ENCODE results near the gene FAM76A. TPM values are rescaled to one million over a fixed set of nuclear protein-coding genes. Genes with fewer than 3 reads are reported as not detected.
"Not testable (repeated sequence)": the region's sequence is repeated elsewhere in the genome, so short reads cannot be mapped to it uniquely, and the experiment has no call there.

The FAM76A gene
- total RNA-seq, 1 experiment from 2014 or later, result 9.6 TPM

GRCh38 chr1:27681580-27681979 lies 44.2 kb upstream of the FAM76A start:
- POLR2A ChIA-PET; H3K4me2 ChIP-seq (ENCODE audit: low read length); H3K27ac ChIP-seq (ENCODE audit: low read depth, low read length); H3K4me3 ChIP-seq (replicated peaks in 1 of 2; ENCODE audit: low read depth in 1 of 2, low read length in 2 of 2); DNase-seq (ENCODE audit: low read depth, low spot score); H4K20me1 ChIP-seq (ENCODE audit: insufficient read depth); H3K79me2 ChIP-seq (ENCODE audit: insufficient read depth, low read length); intact Hi-C loops (cut with micrococcal nuclease); H3K9me3 ChIP-seq (ENCODE audit: control insufficient read depth in 1 of 2, insufficient read depth in 1 of 2, low read depth in 1 of 2, low read length in 2 of 2); H3K27me3 ChIP-seq (ENCODE audit: insufficient read depth, low read length); ATAC-seq; BruUV-seq (replicated peaks); H3K4me1 ChIP-seq (ENCODE audit: control insufficient read depth in 1 of 2, insufficient read depth in 2 of 2, low read length in 2 of 2); CTCF ChIA-PET; H2AFZ ChIP-seq (ENCODE audit: low read depth, low read length, poor library complexity, severe bottlenecking); H3K9me2 ChIP-seq (ENCODE audit: insufficient read depth); H3K36me3 ChIP-seq (ENCODE audit: control insufficient read depth in 1 of 2, insufficient read depth in 2 of 2, low read length in 2 of 2); RAD21 ChIA-PET (ENCODE audit: low non-redundant PET in 1 of 2, low total read pairs in 2 of 2, uncharacterized antibody in 2 of 2, unreplicated experiment in 2 of 2); H3K9ac ChIP-seq (ENCODE audit: low read length): not testable (repeated sequence)

GRCh38 chr1:27682351-27682944 lies 43.3 kb upstream of the FAM76A start:
- Histone ChIP-seq H3K4me1 (ENCODE audit: control insufficient read depth in 1 of 2, insufficient read depth in 2 of 2, low read length in 2 of 2) (peaks cover 7 to 14% of the 10 kb centered on the region in 2 experiments; a peak in 3 of 4 replicates), H3K27me3 (ENCODE audit: insufficient read depth, low read length) (no peaks in the 10 kb centered on the region), H3K4me3 (replicated peaks in 1 of 2; ENCODE audit: low read depth in 1 of 2, low read length in 2 of 2) (no peak overlapping the region), H3K27ac (ENCODE audit: low read depth, low read length) (no peak overlapping the region), H3K4me2 (ENCODE audit: low read length) (no peak overlapping the region), H3K79me2 (ENCODE audit: insufficient read depth, low read length) (no peaks in the 10 kb centered on the region), H3K9ac (ENCODE audit: low read length) (no peak overlapping the region), H3K36me3 (ENCODE audit: control insufficient read depth in 1 of 2, insufficient read depth in 2 of 2, low read length in 2 of 2) (no peaks in the 10 kb centered on the region), H3K9me2 (ENCODE audit: insufficient read depth) (no peaks in the 10 kb centered on the region), H2AFZ (ENCODE audit: low read depth, low read length, poor library complexity, severe bottlenecking) (no peak overlapping the region), H3K9me3 (ENCODE audit: control insufficient read depth in 1 of 2, insufficient read depth in 1 of 2, low read depth in 1 of 2, low read length in 2 of 2) (peaks cover 4 to 5% of the 10 kb centered on the region in 2 experiments; a peak in 2 of 4 replicates), H4K20me1 (ENCODE audit: insufficient read depth) (no peaks in the 10 kb centered on the region)
- intact Hi-C loops (cut with micrococcal nuclease), result no loop called here
- no peak for DNase-seq (ENCODE audit: low read depth, low spot score)
- ATAC-seq, result no peak
- no TSS peak for BruUV-seq (replicated peaks)
- no peak for TF ChIP-seq POLR2A (IDR thresholded peaks at IDR 0.05; ENCODE audit: borderline replicate concordance, extremely low read depth, insufficient read depth, insufficient read length)
- no peak for TF ChIP-seq ELF1 (IDR thresholded peaks at IDR 0.05; ENCODE audit: borderline replicate concordance, low read depth)
- no peak for TF ChIP-seq FOSL1 (IDR thresholded peaks at IDR 0.05; ENCODE audit: low read depth)
- TF ChIP-seq REST (IDR thresholded peaks at IDR 0.05; ENCODE audit: low read depth), result no peak
- TF ChIP-seq RAD21 (IDR thresholded peaks at IDR 0.05; ENCODE audit: low read depth), result no peak
- no peak for TF ChIP-seq POLR2AphosphoS5 (IDR thresholded peaks at IDR 0.05; ENCODE audit: low read depth, low read length)
- TF ChIP-seq EGR1 (IDR thresholded peaks at IDR 0.05; ENCODE audit: low read depth), result no peak
- no peak for TF ChIP-seq CBX3 (IDR thresholded peaks at IDR 0.05; ENCODE audit: low read depth)
- no peak for TF ChIP-seq SP1 (IDR thresholded peaks at IDR 0.05; ENCODE audit: low read depth)
- TF ChIP-seq CEBPB (IDR thresholded peaks at IDR 0.05; ENCODE audit: low read depth), result no peak
- no peak for TF ChIP-seq CTCF (IDR thresholded peaks at IDR 0.05 in 2 of 3, conservative IDR thresholded peaks at IDR 0.05 in 1 of 3; ENCODE audit: borderline replicate concordance in 1 of 3, insufficient read depth in 1 of 3, low read depth in 2 of 3, low read length in 2 of 3)
- TF ChIP-seq JUND (IDR thresholded peaks at IDR 0.05), result no peak
- TF ChIP-seq EZH2phosphoT487 (IDR thresholded peaks at IDR 0.05; ENCODE audit: borderline replicate concordance), result no peak
- ChIA-PET RAD21 (ENCODE audit: low non-redundant PET in 1 of 2, low total read pairs in 2 of 2, uncharacterized antibody in 2 of 2, unreplicated experiment in 2 of 2) (no interaction called here), POLR2A (no interaction called here), CTCF (no interaction called here)
